NCI-H526 (cell line): ENCODE measurements around the gene THAP4.
A peak's percentile ranks its signal among the peaks of the same experiment; 100 is the strongest.

Experiments
- DNase-seq, 2 experiments: peaks; one replicate each; lab custom pipeline; 2025; lab: John Stamatoyannopoulos, UW

The THAP4 gene

GRCh38 chr2:241547781-241548450, 89.0 kb downstream of the THAP4 start:
- DNase-seq: no peak

- no peak for DNase-seq
Measured at GRCh38 chr2:241546771-241547498, 90.0 kb downstream of the THAP4 start.

GRCh38 chr2:241545523-241546473, 91.2 kb downstream of the THAP4 start:
- no peak for DNase-seq

GRCh38 chr2:241545106-241545505, 91.9 kb downstream of the THAP4 start:
- DNase-seq: no peak

GRCh38 chr2:241542278-241542605, 94.7 kb downstream of the THAP4 start:
- peak in 1 of 2 experiments; percentile 25 for DNase-seq

GRCh38 chr2:241541564-241542277, 95.2 kb downstream of the THAP4 start:
- no peak for DNase-seq

- DNase-seq: peak; percentile 41 to 93
Measured at GRCh38 chr2:241540771-241541561, 96.0 kb downstream of the THAP4 start.

GRCh38 chr2:241540401-241540770, 96.6 kb downstream of the THAP4 start:
- DNase-seq: no peak

- no peak for DNase-seq
Measured at GRCh38 chr2:241539616-241540374, 97.2 kb downstream of the THAP4 start.

- DNase-seq: no peak
Measured at GRCh38 chr2:241538838-241539615, 97.9 kb downstream of the THAP4 start.

GRCh38 chr2:241535871-241536655, 100.9 kb downstream of the THAP4 start:
- DNase-seq: no peak

GRCh38 chr2:241534701-241535375, 102.1 kb downstream of the THAP4 start:
- no peak for DNase-seq
